ENCODE measurements around the gene RFTN1.

GRCh38 chr3:16364963-16365362 lies 148.5 kb downstream of the RFTN1 start:
- TF ChIP-seq CTCF (IDR thresholded peaks at IDR 0.05) (no peak), EZH2 (IDR thresholded peaks at IDR 0.05; ENCODE audit: borderline replicate concordance, insufficient read depth, low read depth, low read length, poor library complexity, severe bottlenecking) (no peak)
